HepG2 (cell line): ENCODE measurements around the gene DLG2. TPM values are rescaled to one million over a fixed set of nuclear protein-coding genes. Genes with fewer than 3 reads are reported as not detected.

Experiments
- ATAC-seq: fragments of 200-7000 bp; cut with Tn5 transposase; 3 replicates; pipeline ENCODE4 v1.9.1; 2020; ENCODE audit warnings: mild to moderate bottlenecking, moderate library complexity
- BruUV-seq: library from RNA; stranded (reverse); fragments of 400-500 nt; replicated peaks from 2 replicates; lab custom pipeline; 2021; lab: Mats Ljungman, UMichigan
- CTCF ChIA-PET: fragments of 300-600 bp; formaldehyde crosslinking; extraction: SDS; loops from one replicate; lab custom pipeline; 2021; ENCODE audit warnings: low total read pairs, inconsistent platforms, low intra/inter-chr PET ratio; lab: Yijun Ruan, JAX
- POLR2A ChIA-PET: fragments of 350-600 bp; sonication (Branson Sonifier 250); formaldehyde crosslinking; loops from one replicate; lab custom pipeline; 2020; ENCODE audit warnings: antibody characterized with exemption, inconsistent platforms; lab: Yijun Ruan, JAX
- DNase-seq: peaks from one replicate; pipeline ENCODE4 v3.0.0-alpha.2; 2015; ENCODE audit warnings: low spot score
- FAIRE-seq: peaks from 3 replicates; lab custom pipeline; 2011; peaks lifted over from hg19 to GRCh38; lab: Jason Lieb, UNC
- H2AFZ ChIP-seq: one replicate; pipeline ENCODE4 v1.6.1; 2011; ENCODE audit warnings: low read length, inconsistent platforms
- H3K27ac ChIP-seq: fragments of 300-600 bp; 3 replicates; pipeline ENCODE4 v1.8.0; 2011; ENCODE audit warnings: mixed run types, mild to moderate bottlenecking, mixed read lengths, low read length, inconsistent platforms; ENCODE audit not compliant: insufficient read depth; ENCODE audit errors: extremely low read length
- H3K27me3 ChIP-seq, 2 experiments: fragments of 200-600 bp in 1 of 2; 2 replicates in 1 of 2; 3 replicates in 1 of 2; pipeline versions ENCODE4 v1.6.0 to v1.8.0; 2011; ENCODE audit warnings: low read length in 2 of 2, mild to moderate bottlenecking in 2 of 2, moderate library complexity in 2 of 2, inconsistent platforms in 1 of 2; ENCODE audit not compliant: insufficient read depth in 2 of 2, control insufficient read depth in 1 of 2
- H3K36me3 ChIP-seq, 2 experiments: fragments of 200-600 bp in 1 of 2; replicated peaks in 1 of 2; 2 replicates in 1 of 2; 3 replicates in 1 of 2; pipeline versions ENCODE4 v1.5.1 to v1.8.0; 2011; ENCODE audit warnings: low read length in 2 of 2, inconsistent platforms in 1 of 2; ENCODE audit not compliant: insufficient read depth in 2 of 2, control insufficient read depth in 1 of 2
- H3K4me1 ChIP-seq: 2 replicates; pipeline ENCODE4 v1.5.1; 2012; ENCODE audit warnings: low read length, inconsistent platforms; ENCODE audit not compliant: insufficient read depth
- H3K4me2 ChIP-seq: 2 replicates; pipeline ENCODE4 v1.6.0; 2011; ENCODE audit warnings: low read depth, low read length, inconsistent platforms
- H3K4me3 ChIP-seq, 3 experiments: fragments of 200-600 bp in 1 of 3; sonication (generic), shearing (Covaris generic) in 1 of 3; replicated peaks in 1 of 3; 2 replicates each; pipeline ENCODE4 v1.5.1; 2011 to 2016; ENCODE audit warnings: low read length in 3 of 3, inconsistent platforms in 2 of 3, low read depth in 2 of 3, mild to moderate bottlenecking in 2 of 3, control low read depth in 1 of 3, mixed read lengths in 1 of 3; ENCODE audit not compliant: insufficient read depth in 1 of 3
- H3K79me2 ChIP-seq: one replicate; pipeline ENCODE4 v1.6.1; 2011; ENCODE audit warnings: low read length, inconsistent platforms; ENCODE audit not compliant: insufficient read depth
- H3K9ac ChIP-seq: 2 replicates; pipeline ENCODE4 v1.6.0; 2011; ENCODE audit warnings: mild to moderate bottlenecking, low read depth, low read length, inconsistent platforms; ENCODE audit not compliant: insufficient read depth
- H3K9me3 ChIP-seq: 2 replicates; pipeline ENCODE4 v1.5.1; 2012; ENCODE audit warnings: mild to moderate bottlenecking, low read length
- H4K20me1 ChIP-seq: 2 replicates; pipeline ENCODE4 v1.6.0; 2011; ENCODE audit warnings: inconsistent platforms, mild to moderate bottlenecking, low read length, moderate library complexity; ENCODE audit not compliant: insufficient read depth
- AFF4 ChIP-seq: sonication (generic); formaldehyde crosslinking; IDR thresholded peaks from 2 replicates; pipeline ENCODE4 v1.4.0; 2020; ENCODE audit warnings: missing genetic modification reagents
- CCAR2 ChIP-seq: fragments of 200-400 bp; formaldehyde crosslinking; optimal IDR thresholded peaks from 2 replicates; pipeline ENCODE3; 2018; ENCODE audit warnings: low read depth, mild to moderate bottlenecking, low read length, moderate library complexity
- FOXJ3 ChIP-seq: sonication (generic); formaldehyde crosslinking; IDR thresholded peaks from 2 replicates; pipeline ENCODE4 v1.4.0; 2020; ENCODE audit warnings: missing genetic modification reagents, mild to moderate bottlenecking, borderline replicate concordance
- MIER3 ChIP-seq: IDR thresholded peaks from 2 replicates; pipeline ENCODE4 v1.6.1; 2016; ENCODE audit warnings: missing compliant biosample characterization, borderline replicate concordance
- THAP9 ChIP-seq: sonication (generic); formaldehyde crosslinking; IDR thresholded peaks from 2 replicates; pipeline ENCODE4; 2020; ENCODE audit warnings: missing genetic modification reagents, mild to moderate bottlenecking, borderline replicate concordance
- ZNF124 ChIP-seq: sonication (generic); formaldehyde crosslinking; IDR thresholded peaks from 2 replicates; pipeline ENCODE4 v1.4.0; 2020; ENCODE audit warnings: missing genetic modification reagents
- ZNF556 ChIP-seq: sonication (generic); formaldehyde crosslinking; IDR thresholded peaks from 2 replicates; pipeline ENCODE4 v1.4.0; 2020; ENCODE audit warnings: mild to moderate bottlenecking, missing genetic modification reagents, borderline replicate concordance
- ZNF562 ChIP-seq: sonication (generic); formaldehyde crosslinking; IDR thresholded peaks from 2 replicates; pipeline ENCODE4 v1.8.0; 2022; ENCODE audit warnings: missing genetic modification reagents, borderline replicate concordance
- in situ Hi-C: cut with HindIII; loops from 2 replicates; pipeline ENCODE4 v1.10.0; 2017; ENCODE audit warnings: low pct_unique_long_range_greater_than_20kb; ENCODE audit not compliant: extremely low pct_ligation_motif_present
- intact Hi-C: fragments of 100-400 bp; cut with micrococcal nuclease; formaldehyde crosslinking; loops from one replicate; pipeline ENCODE4 v1.10.0; 2022; ENCODE audit not compliant: unreplicated experiment
- polyA plus RNA-seq, 8 experiments: library from polyadenylated mRNA; depleted of rRNA in 3 of 8; stranded (reverse) in 7 of 8; unstranded in 1 of 8; fragments of >200 nt; fragmentation: Illumina TruSeq in 4 of 8; extraction: Trizol in 4 of 8; gene quantifications; 2 replicates each; pipeline versions ENCODE4 v1.2.1 to v1.2.3, GENCODE V29; 2011 to 2016; ENCODE audit warnings: low read depth in 4 of 8, missing spikeins in 1 of 8, mixed read lengths in 1 of 8; ENCODE audit not compliant: insufficient read depth in 1 of 8
- total RNA-seq, 5 experiments: library from RNA; depleted of rRNA; stranded (reverse); fragments of >200 nt; fragmentation: Illumina TruSeq; extraction: Trizol; gene quantifications; 2 replicates each; pipeline ENCODE4 v1.2.3, GENCODE V29; 2016; ENCODE audit warnings: low read depth in 1 of 5
- TF ChIP-seq, protein P1 (sequence below): sonication (generic); formaldehyde crosslinking; IDR thresholded peaks from 2 replicates; pipeline ENCODE4 v1.4.0; 2020; ENCODE audit warnings: missing genetic modification reagents, low read depth, mild to moderate bottlenecking, borderline replicate concordance
- TF ChIP-seq, protein P2 (sequence below), 2 experiments: IDR thresholded peaks; 2 replicates each; pipeline ENCODE4 v1.6.1; 2011 to 2012; ENCODE audit warnings: low read length in 2 of 2, borderline replicate concordance in 1 of 2, low read depth in 1 of 2, mild to moderate bottlenecking in 1 of 2, moderate library complexity in 1 of 2

DLG2 gene
- total and polyA plus RNA-seq, 2 of the 13 experiments (the other 11 are each of a cell fraction or from before 2014, with no cell fraction given), result 0.46 to 1.0 TPM

DNA sequence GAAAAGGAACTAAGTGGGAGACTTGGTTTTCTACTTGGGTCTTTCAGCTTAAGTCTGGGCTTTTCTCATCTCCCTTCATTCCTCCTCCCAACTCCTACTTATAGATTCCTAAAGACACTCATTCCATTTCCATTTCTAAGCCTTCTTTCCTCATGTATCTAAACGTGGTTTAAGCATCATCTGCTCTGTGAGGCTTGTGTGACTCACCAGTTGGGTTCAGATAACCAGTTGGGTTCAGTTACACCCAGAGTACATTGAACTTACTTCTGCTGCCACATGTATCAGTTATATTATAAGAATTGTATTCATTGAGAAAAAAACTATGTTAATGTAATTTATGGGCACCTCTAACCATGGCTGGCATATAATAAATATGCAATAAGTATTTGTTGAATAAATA is 1509.8 kb downstream of the DLG2 start (continued):
- no peak for TF ChIP-seq THAP9

- H2AFZ ChIP-seq, result no peak overlapping the region
- H3K27me3 ChIP-seq, result no peaks in the 10 kb centered on the region
- intact Hi-C loops, result no loop called here
- DNase-seq, result peak; percentile 1
- FAIRE-seq, result no peak
- ChIA-PET CTCF (no interaction called here), POLR2A (no interaction called here)
- no peak overlapping the region for H3K27ac ChIP-seq
- ATAC-seq, result no peak
- in situ Hi-C loops, result no loop called here
- no TSS peak for BruUV-seq
- H3K4me1 ChIP-seq, result 0 out of 2 replicates have a peak, but pooled peaks cover 6% of the 10 kb centered on the region
- H3K4me3 ChIP-seq, result no peak overlapping the region
- H3K4me2 ChIP-seq, result no peak overlapping the region
- H3K79me2 ChIP-seq, result no peaks in the 10 kb centered on the region
- no peak overlapping the region for H3K9ac ChIP-seq
- H3K9me3 ChIP-seq, result no peaks in the 10 kb centered on the region
- H3K36me3 ChIP-seq, result no peaks in the 10 kb centered on the region
- no peaks in the 10 kb centered on the region for H4K20me1 ChIP-seq
- TF ChIP-seq, protein P1, sequence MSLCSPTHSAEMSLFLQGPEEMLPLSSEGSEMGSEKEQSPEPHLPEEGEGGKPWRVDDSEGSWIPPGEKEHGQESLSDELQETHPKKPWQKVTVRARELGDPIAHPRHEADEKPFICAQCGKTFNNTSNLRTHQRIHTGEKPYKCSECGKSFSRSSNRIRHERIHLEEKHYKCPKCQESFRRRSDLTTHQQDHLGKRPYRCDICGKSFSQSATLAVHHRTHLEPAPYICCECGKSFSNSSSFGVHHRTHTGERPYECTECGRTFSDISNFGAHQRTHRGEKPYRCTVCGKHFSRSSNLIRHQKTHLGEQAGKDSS, result no peak
- TF ChIP-seq, protein P2, sequence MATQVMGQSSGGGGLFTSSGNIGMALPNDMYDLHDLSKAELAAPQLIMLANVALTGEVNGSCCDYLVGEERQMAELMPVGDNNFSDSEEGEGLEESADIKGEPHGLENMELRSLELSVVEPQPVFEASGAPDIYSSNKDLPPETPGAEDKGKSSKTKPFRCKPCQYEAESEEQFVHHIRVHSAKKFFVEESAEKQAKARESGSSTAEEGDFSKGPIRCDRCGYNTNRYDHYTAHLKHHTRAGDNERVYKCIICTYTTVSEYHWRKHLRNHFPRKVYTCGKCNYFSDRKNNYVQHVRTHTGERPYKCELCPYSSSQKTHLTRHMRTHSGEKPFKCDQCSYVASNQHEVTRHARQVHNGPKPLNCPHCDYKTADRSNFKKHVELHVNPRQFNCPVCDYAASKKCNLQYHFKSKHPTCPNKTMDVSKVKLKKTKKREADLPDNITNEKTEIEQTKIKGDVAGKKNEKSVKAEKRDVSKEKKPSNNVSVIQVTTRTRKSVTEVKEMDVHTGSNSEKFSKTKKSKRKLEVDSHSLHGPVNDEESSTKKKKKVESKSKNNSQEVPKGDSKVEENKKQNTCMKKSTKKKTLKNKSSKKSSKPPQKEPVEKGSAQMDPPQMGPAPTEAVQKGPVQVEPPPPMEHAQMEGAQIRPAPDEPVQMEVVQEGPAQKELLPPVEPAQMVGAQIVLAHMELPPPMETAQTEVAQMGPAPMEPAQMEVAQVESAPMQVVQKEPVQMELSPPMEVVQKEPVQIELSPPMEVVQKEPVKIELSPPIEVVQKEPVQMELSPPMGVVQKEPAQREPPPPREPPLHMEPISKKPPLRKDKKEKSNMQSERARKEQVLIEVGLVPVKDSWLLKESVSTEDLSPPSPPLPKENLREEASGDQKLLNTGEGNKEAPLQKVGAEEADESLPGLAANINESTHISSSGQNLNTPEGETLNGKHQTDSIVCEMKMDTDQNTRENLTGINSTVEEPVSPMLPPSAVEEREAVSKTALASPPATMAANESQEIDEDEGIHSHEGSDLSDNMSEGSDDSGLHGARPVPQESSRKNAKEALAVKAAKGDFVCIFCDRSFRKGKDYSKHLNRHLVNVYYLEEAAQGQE (IDR thresholded peaks at IDR 0.05; ENCODE audit: borderline replicate concordance in 1 of 2, low read depth in 1 of 2, low read length in 2 of 2), result no peak
- TF ChIP-seq ZNF124 (CRISPR knock-in tag) (no peak), MIER3 (no peak), ZNF556 (CRISPR knock-in tag) (no peak), AFF4 (CRISPR knock-in tag) (no peak), FOXJ3 (CRISPR knock-in tag) (no peak), CCAR2 (no peak), ZNF562 (no peak)
Observed at GRCh38 chr11:84106541-84106940, 1520.6 kb downstream of the DLG2 start.
